ENCODE data around the gene KIAA0513.

DNA sequence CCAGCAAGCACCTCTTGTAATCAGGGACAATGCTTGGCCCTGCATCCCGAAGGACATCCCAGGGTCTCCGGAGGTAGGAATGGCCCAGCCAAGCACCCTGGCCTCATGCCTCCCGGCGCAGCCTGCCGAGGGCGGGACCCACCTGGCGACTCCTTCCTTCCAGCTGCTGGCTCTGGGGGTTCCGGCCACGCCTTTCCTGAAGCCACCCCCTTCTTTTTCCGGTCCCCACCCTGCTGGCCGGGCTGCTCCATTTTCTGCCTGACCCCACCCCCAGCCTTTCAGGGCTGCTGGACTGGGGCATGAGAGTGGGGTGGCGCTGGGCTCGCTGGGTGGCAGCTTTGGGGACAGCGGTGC is 107.2 kb downstream of the KIAA0513 start:
- TF ChIP-seq, protein P1, sequence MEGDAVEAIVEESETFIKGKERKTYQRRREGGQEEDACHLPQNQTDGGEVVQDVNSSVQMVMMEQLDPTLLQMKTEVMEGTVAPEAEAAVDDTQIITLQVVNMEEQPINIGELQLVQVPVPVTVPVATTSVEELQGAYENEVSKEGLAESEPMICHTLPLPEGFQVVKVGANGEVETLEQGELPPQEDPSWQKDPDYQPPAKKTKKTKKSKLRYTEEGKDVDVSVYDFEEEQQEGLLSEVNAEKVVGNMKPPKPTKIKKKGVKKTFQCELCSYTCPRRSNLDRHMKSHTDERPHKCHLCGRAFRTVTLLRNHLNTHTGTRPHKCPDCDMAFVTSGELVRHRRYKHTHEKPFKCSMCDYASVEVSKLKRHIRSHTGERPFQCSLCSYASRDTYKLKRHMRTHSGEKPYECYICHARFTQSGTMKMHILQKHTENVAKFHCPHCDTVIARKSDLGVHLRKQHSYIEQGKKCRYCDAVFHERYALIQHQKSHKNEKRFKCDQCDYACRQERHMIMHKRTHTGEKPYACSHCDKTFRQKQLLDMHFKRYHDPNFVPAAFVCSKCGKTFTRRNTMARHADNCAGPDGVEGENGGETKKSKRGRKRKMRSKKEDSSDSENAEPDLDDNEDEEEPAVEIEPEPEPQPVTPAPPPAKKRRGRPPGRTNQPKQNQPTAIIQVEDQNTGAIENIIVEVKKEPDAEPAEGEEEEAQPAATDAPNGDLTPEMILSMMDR (IDR thresholded peaks at IDR 0.05 in 2 of 3, conservative IDR thresholded peaks at IDR 0.05 in 1 of 3; ENCODE audit: control insufficient read depth in 2 of 3, extremely low read depth in 1 of 3, insufficient read depth in 1 of 3, low read depth in 3 of 3, low read length in 3 of 3): no peak
- TF ChIP-seq RBBP5 (conservative IDR thresholded peaks at IDR 0.05): no peak
- TF ChIP-seq SMARCA5 (IDR thresholded peaks at IDR 0.05): no peak
- no peak for TF ChIP-seq NR2C2 (IDR thresholded peaks at IDR 0.05; ENCODE audit: borderline replicate concordance, control insufficient read depth, insufficient read length, low read depth)

Data from GM12878 (cell line).